Measurements from ENCODE around the gene ZSCAN1.

The ZSCAN1 gene

DNA sequence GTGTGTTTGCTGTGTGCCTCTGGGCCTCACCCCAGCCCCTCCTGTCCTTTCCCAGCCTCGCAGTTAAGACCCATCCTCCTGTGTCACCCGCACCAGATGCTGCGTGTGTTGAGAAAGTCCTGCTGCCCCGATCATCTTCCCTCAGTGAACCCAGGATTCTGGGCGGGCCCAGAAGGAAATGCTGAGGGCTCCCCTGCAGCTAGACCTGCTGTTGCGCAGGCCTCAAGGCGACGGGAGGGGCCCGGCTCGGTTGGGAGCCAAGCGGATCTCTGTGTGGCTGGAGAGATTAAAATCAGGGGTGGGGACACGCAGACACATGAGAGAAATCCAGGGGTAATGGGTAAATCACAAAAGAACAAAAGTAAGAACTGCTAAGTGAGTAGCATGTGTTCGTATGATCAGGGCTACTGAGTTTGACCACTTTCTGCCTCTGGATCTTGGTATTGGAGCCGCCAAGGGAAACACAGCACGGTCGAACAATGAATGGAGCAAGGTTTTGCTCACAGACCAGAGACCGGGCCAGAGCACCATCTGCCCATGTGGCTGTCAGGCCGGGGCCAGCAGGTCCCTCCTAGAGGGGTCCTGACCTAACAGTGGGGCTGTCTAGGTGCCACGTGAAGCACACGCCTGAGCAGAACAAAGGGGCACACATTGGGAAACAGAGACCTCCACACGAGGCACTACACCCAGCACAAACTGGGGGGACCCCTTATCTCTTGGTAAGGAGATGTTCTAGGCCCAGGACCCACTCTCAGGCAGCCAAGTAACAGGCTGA is 7.1 kb downstream of the ZSCAN1 start:
- no peak for DNase-seq

DNA sequence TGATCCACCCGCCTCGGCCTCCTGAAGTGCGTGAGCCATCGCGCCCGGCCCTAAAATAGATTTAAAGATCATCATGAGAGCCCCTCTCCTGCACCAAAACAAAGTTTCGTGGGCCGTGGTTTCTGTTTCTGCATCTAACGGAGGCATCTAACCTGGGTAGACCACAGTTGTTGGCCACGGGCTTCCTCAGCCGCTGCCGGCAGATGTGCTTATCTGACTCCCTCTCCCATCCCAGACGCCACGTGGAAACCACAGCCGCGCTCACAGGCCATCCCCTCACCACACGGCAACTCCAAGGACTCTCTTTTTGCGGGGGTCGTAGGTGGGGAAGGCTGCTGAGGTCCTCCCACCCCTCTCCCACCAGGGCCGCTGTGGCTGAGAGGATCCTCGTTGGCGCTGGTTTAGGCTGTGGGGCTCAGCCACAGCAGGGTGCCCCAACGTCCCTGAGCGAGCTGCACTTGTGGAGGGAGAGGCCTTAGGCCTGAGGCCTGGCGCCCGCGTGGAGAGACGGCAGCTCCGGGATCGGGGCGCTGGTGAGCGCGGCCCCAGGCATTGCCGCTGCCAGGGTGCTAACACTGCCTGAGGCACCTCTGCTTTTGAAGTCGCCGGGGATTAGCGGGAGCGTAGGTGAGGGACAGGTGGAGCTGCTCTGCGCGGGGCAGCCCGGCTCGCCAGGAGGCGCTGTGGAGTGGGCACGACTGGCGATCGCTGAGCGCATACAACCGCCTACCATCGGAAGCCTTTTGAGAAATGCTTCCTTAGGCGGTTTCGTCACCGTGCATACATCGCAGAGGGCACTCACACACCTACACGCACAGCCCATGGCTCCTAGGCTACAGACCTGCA is 8.9 kb downstream of the ZSCAN1 start:
- no peak for DNase-seq

DNA sequence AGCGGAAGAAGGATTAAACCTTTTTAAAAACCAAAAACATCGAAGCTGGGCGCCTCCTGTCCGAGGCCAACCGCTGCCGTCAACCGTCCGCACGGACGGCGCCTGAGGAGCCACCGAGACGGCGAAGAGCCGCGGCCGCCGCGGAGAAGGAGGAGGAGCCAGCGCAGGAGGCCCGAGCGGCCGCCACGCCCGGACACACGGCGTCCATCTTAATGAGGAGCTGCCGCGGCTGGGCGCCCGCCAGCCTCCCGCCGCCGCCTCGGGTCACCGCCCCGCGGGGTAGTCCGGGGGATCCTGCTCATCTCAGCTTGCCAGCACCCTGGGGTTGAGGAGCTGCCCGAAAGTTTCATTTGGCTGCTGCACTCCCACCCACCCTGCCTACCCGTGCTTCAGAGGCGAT is 10.6 kb downstream of the ZSCAN1 start:
- DNase-seq, result no peak

DNA sequence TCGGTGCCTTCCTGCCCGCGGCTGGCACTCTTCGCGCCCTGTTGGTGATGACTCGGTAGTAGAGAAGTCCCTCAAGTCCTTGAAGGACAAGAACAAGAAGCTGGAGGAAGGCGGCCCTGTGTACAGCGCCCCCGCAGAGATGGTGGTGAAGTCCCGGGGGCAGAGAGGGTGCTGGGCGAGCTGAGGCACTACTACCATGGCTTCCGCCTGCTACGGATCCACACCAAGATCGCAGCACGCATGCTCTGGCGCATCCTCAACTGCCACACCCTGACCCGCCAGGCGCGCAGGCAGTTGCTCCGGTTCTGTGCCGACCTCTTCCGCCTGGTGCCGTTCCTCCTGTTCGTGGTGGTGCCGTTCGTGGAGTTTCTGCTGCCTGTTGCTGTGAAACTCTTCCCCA is 11.1 kb downstream of the ZSCAN1 start:
- no peak for DNase-seq

DNA sequence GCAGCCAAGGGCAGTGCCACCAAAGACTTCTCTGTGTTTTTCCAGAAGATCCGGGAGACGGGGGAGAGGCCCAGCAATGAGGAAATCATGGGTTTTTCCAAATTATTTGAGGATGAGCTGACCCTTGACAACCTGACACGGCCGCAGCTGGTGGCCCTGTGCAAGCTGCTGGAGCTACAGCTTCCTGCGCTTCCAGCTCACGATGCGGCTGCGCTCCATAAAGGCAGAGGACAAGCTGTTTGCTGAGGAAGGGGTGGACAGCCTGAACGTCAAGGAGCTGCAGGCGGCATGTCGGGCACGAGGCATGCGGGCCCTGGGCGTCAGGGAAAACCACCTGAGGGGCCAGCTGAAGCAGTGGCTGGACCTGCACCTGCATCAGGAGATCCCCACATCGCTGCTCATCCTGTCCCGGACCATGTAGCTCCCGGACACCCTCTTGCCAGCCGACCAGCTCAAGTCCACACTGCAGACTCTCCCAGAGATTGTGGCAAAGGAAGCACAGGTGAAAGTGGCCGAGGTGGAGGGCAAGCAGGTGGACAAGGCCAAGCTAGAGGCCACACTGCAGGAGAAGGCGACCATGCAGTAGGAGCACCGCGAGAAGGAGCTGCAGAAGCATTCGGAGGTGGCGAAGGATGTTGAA is 11.7 kb downstream of the ZSCAN1 start:
- DNase-seq, result no peak

DNA sequence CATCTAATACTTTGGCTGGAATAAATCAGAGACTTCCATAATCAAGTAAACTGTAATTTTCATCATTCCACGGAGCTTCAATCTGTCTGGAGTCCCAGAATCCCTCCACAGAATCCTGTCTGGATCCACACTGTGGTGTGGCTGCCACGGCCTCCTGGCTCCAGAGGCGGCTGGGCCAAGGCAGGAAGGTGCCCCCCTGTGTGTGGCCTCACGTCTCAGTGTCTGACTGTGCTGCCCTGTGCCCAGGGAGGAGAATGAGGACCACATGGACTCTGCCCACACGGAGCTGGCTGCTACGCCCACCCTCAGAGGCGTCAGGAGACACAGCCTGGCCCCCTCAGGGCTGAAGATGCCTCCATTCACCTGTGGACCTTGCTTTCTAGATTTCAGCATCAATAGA is 13.0 kb downstream of the ZSCAN1 start:
- DNase-seq, result no peak

DNA sequence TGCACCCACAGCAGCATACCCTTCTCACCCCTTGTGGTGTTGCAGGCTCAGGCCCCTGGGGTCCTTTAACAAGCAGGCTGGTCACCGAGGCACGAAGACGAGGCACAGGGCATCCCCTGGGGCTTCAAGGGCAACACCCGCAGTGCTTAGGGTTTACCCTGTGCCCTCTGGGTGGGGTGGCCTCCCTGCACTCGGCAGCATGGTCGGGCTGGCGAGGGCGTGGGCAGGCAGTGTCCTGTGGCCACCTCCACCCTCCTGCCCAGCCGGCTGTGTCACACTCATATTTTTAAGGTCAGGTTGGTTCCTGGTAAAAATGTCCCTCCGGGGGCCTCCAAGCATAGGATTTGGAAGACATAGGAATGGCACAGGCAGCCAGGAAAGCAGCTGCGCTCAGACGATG is 13.8 kb downstream of the ZSCAN1 start:
- no peak for DNase-seq

DNA sequence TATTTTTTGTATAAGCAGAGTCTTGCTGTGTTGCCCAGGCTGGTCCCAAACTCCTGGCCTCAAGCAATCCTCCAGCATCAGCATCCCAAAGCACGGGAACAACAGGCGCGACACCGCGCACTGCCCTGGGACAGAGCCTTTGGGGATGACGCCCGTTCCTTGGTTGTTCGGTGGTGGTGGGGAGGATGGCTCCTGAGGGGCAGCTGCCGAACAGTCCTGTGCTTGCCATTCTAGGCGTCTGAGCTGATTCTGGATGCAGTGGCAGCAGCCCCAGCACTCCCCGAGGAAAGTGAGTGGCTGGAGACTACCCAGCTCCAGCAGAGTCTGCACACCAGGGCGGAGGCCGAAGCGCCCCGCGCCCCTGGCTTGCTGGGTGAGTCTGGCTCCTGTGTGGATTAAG is 18.4 kb downstream of the ZSCAN1 start:
- DNase-seq, result no peak

DNA sequence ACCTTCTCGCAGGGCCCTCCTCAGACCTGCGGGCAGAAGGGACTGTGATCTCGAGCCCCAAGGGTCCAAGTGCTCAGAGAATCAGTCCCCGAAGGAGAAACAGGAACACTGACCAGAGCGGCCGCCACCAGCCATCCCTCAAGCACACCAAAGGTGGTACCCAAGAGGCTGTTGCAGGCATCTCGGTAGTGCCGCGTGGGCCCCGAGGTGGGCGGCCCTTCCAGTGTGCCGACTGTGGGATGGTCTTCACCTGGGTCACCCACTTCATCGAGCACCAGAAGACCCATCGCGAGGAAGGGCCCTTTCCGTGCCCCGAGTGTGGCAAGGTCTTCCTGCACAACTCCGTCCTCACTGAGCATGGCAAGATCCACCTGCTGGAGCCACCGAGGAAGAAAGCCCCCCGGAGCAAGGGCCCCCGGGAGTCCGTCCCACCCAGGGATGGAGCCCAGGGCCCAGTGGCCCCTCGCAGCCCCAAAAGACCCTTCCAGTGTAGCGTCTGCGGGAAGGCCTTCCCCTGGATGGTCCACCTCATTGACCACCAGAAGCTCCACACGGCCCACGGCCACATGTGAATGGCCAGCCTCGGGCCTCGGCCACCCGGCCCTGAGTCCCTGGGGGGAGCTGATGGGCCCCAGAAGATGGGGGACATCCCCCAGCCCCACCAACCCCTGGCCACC is 19.8 kb downstream of the ZSCAN1 start:
- no peak for DNase-seq

DNA sequence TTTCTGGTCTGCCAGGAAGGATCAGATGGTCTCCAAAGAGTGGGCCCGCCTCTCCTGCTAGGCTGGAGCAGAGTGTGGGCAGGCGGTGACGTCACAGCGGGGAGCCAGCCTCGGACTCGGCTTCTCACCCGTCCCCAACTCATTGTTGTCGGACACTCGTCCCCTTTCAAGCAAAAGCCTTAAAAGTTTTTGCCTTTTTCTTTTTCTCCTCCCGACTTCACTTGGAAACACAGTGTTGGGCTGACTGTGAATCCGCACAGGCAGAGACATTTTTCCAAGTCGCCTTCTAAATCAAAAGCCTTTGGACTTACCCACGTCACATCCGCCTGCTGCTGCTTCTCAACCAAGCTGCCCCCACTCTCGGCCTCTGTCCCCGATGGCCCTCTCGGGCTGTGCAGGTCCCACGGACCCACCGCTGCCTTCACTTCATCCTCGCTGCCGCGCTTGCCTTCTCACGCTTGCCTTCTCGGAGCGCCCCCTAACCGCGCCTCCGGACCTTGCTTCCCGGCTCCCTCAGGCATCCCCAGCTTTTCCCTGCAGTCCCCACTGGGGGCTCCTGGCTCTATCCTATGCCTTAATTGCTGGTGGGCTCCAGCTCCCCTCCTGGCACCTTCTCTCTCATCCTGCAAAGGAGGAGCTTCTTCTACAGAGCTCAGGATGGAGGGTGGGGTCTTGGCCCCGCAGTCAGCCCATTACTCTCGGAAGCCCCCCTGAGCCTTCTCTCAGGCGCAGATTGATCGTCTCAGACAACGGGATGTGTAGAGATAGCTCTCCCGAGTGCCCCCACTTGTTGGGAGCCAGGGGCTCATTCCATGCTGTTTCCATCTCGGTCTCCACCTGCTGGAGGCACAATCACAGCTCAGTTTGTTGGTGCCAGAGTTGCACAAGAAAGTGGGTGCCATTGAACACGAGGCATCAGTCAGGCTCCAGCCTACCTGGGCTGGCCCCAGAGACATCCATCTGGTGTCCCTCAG is 21.4 kb downstream of the ZSCAN1 start:
- DNase-seq, result peak in 1 of 2 experiments; percentile 13

DNA sequence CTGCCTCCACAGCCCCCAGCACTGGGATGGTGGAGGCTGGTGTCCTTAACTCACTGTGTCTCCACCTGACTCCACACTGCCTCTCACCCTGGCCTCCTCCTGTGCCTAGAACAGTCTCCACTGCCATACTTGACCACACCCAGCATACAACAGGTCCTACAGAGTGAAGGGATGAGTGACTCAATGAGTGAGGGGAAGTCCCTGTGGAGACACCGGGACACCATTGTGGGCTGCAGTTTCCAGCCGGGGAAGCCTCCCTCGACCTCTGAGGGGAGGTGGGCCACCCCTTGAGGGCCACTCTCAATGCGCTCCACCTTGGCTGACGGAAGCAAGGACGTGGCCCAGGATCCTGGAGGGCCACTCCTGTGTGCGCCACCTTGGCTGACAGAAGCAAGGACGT is 22.4 kb downstream of the ZSCAN1 start:
- no peak for DNase-seq

DNA sequence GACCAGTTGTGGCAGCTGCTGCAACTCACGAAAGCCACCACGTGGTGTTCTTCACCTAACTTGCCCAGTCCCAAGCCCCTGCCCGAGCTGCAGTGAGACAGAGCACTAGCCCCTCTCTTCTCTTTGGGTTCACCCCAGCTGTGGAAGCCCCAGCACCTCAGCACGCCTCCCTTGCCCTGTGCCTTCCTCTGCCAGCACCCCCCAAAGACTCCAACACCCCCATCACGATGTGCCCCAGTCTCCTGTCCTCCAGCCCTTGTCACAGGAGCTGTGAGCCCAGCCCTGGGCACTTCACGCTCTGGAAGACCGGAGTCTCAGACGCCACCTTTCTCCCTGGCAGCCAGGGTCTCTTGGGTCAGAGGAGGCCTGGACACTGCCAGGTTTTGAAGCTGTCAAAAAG is 23.0 kb downstream of the ZSCAN1 start:
- no peak for DNase-seq

DNA sequence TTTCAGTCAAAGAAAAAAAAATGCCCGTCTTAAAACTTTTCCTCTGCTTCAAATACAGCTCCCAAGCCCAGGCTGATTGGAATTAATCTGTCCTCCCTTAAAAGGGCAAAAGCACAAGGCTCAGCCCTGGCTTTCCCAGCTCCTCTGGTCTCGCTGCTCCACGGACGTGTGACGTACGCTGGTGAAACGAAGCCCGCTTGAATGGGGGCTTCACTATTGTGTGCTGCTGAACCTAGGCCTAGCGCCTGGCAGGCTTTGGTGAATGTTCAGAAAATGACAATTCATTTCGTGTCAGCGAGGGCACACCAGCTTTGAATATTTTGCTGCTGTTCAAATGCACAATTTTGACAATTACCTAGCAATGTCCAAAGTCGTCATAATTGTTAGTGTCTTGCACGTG is 24.6 kb downstream of the ZSCAN1 start:
- no peak for DNase-seq

DNA sequence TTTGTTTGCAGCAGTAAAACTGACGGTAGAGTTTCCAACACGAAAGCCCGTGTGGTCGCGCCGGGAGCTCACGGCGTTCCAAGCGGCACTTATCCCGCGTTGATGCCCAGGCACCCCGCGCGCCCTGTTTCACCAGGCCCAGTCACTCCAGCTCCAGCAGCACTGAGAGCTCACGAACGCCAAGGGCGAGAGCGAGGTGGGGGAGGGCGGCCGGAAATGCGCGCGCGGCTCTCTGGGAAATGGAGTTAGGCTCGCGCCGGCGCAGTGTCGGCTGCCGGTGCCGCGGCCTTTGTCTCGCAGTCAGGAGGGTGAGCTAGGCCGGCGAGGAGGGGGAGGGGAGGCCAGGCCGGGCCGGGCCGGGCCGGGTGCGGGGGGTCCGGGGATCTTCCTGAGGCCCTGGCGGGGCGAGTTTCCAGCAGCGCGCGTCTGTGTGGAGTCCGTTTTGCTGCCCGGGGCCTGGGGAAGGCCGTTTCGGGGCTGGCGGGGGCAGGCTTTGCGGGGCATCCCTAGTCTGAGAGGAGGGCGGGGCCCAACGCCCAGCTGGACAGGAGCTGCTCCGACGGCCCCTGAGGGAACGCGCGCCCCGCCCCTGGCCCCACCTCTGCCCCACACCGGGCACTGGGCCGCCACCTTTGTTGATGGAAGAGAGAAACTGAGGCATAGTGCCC is 25.3 kb downstream of the ZSCAN1 start, which contains the start of gene ZNF135:
ZNF135 (plus strand) TSS at position 280 of the 668 bp plus-strand sequence. CDS start 721 bp downstream, outside the sequence.
- peak; percentile 84 to 87 for DNase-seq

DNA sequence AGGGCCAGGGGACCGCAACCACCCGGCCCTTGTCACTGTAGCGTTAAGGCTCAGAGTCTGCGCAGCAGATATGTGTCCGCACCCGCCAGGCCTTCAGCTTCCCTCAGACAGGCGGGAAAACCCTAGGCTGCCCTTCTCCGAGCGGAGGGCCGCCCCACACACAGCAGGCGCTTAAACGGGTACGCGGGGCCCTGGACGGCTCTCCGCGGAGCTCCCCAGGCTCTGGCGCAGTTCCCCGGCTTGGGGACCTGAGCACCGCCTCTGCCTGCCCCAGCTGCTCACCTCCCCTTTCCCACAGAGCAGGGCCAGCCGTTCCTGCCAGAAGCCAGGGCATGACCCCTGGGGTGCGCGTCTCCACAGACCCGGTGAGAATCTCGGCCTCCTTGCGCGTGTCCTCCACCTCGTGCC is 25.9 kb downstream of the ZSCAN1 start:
- no peak for DNase-seq

DNA sequence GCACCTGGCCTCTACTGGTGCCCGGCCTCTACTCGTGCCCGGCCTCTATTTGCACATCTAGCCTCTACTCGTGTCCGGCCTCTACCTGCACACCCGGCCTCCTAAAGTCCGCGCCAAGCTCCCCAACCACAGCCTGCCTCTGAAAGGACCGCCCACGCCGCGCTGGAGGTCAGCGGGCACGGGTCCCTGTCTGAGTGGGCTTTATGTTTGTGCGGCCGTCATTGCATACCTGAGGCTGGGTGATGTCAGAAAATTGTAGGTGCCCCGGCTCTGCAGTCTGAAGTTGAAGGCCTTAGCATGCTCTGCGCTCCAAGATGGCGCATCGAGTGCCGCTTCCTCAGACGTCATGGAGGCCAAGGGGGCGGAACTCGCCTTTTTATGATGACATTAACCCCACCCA is 26.4 kb downstream of the ZSCAN1 start:
- no peak for DNase-seq

DNA sequence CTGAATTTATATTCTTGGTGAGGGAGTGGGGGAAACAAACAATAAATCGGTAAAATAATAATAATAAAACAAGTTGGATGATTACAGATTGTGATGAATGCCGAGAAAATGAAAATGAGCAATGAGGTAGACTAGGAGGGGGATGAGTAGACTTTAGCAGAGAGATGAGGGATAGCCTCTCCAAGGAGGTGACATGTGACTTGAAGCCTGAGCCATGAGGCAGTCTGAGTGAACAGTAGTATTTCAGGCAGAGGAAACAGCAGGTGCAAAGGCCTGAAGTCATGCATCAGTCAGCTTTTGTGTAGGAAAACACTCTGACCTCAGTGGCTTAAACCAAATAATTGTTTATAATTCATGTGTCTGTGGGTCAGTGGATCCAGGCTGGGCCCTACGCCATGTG is 29.9 kb downstream of the ZSCAN1 start:
- no peak for DNase-seq

DNA sequence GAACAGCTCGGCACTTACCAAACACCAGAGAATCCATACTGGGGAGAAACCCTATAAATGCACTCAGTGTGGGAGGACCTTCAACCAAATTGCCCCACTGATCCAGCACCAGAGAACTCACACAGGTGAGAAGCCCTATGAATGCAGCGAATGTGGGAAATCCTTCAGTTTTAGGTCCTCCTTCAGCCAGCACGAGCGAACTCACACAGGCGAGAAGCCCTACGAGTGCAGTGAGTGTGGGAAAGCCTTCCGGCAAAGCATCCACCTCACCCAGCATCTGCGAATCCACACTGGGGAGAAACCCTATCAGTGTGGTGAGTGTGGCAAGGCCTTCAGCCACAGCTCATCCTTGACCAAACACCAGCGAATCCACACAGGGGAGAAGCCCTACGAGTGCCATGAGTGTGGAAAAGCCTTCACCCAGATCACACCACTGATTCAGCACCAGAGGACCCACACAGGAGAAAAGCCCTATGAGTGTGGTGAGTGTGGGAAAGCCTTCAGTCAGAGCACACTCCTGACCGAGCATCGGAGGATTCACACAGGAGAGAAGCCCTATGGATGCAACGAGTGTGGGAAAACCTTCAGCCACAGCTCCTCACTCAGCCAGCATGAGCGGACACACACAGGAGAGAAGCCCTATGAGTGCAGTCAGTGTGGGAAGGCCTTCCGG is 33.6 kb downstream of the ZSCAN1 start:
- DNase-seq, result no peak

DNA sequence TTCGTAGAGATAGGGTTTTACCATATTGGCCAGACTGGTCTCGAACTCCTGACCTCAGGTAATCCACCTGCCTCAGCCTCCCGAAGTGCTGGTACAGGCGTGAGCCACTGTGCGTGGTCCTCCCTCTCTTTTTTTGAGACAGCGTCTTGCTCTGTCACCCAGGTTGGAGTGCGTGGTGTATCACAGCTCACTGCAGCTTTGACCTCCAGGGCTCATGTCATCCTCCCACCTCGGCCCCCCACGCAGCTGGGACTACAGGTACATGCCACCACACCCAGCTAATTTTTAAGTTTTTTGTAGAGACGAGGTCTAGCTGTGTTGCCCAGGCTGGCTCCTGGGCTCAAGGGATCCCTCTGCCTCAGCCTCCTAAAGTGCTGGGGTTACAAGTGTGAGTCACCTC is 46.0 kb downstream of the ZSCAN1 start:
- DNase-seq, result no peak

DNA sequence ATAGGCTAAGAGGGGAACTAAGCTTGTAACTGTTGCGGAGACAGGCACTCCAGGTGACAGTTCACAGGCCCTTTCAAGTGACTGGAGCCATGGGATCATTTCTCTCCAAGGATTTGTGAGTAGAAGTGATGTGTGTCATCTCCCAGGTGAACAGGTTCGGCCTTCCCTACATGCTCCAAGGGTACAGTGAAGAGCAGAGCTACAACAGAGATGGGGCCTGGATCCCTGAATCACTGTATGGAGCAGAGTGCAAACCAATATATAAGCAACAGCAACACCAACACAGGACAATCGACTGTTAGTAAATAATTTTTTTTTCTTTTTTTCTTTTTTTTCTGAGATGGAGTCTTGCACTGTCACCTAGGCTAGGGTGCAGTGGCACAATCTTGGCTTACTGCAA is 49.2 kb downstream of the ZSCAN1 start:
- DNase-seq, result no peak

Data from NCI-H524 (cell line).